Trophoblast cell (in vitro differentiated cells and primary cell): Measurements from ENCODE around the gene IL1RAPL2.
"Not testable (repeated sequence)": the region's sequence is repeated elsewhere in the genome, so short reads cannot be mapped to it uniquely, and the experiment has no call there.

Source experiments
- DNase-seq, 2 donors: peaks; one replicate each; pipeline ENCODE4 v3.0.0-alpha.2; 2016
- H2AFZ ChIP-seq: 2 replicates; pipeline ENCODE4 v1.6.1; 2013; ENCODE audit warnings: low read length, moderate library complexity, mild to moderate bottlenecking; ENCODE audit not compliant: insufficient read depth, poor library complexity
- H2AK5ac ChIP-seq: 2 replicates; pipeline ENCODE4 v1.6.1; 2013; ENCODE audit warnings: mild to moderate bottlenecking, low read length
- H2BK120ac ChIP-seq: 2 replicates; pipeline ENCODE4 v1.6.1; 2013; ENCODE audit warnings: low read length, mild to moderate bottlenecking, moderate library complexity; ENCODE audit not compliant: insufficient read depth, poor library complexity
- H2BK12ac ChIP-seq: 2 replicates; pipeline ENCODE4 v1.6.1; 2013; ENCODE audit warnings: mild to moderate bottlenecking, low read length, moderate library complexity
- H2BK5ac ChIP-seq: 2 replicates; pipeline ENCODE4 v1.6.1; 2013; ENCODE audit warnings: low read length, low read depth, moderate library complexity, mild to moderate bottlenecking; ENCODE audit not compliant: poor library complexity
- H3K14ac ChIP-seq: 2 replicates; pipeline ENCODE4 v1.6.1; 2013; ENCODE audit warnings: mild to moderate bottlenecking, low read length
- H3K18ac ChIP-seq: 2 replicates; pipeline ENCODE4 v1.6.1; 2013; ENCODE audit warnings: mild to moderate bottlenecking, low read length
- H3K23ac ChIP-seq: 2 replicates; pipeline ENCODE4 v1.6.1; 2013; ENCODE audit warnings: low read length
- H3K27ac ChIP-seq: 2 replicates; pipeline ENCODE4 v1.5.1; 2013; ENCODE audit warnings: low read depth, mild to moderate bottlenecking, inconsistent platforms, low read length, moderate library complexity
- H3K27me3 ChIP-seq: 2 replicates; pipeline ENCODE4 v1.6.1; 2013; ENCODE audit warnings: inconsistent platforms, mild to moderate bottlenecking, low read length, moderate library complexity; ENCODE audit not compliant: insufficient read depth
- H3K36me3 ChIP-seq, 2 experiments: 1 replicate in 1 of 2; 2 replicates in 1 of 2; pipeline ENCODE4 v1.6.1; 2013; ENCODE audit warnings: low read length in 2 of 2, mild to moderate bottlenecking in 2 of 2, moderate library complexity in 1 of 2; ENCODE audit not compliant: insufficient read depth in 2 of 2, control insufficient read depth in 1 of 2
- H3K4ac ChIP-seq: 2 replicates; pipeline ENCODE4 v1.6.1; 2013; ENCODE audit warnings: low read depth, mild to moderate bottlenecking, low read length, moderate library complexity
- H3K4me1 ChIP-seq, 2 experiments: 1 replicate in 1 of 2; 2 replicates in 1 of 2; pipeline ENCODE4 v1.6.1; 2013; ENCODE audit warnings: low read length in 2 of 2, mild to moderate bottlenecking in 2 of 2, moderate library complexity in 1 of 2; ENCODE audit not compliant: insufficient read depth in 2 of 2, control insufficient read depth in 1 of 2
- H3K4me2 ChIP-seq: 2 replicates; pipeline ENCODE4 v1.6.1; 2013; ENCODE audit warnings: inconsistent platforms, mild to moderate bottlenecking, low read length, moderate library complexity
- H3K4me3 ChIP-seq: 2 replicates; pipeline ENCODE4 v1.5.1; 2013; ENCODE audit warnings: mild to moderate bottlenecking, low read depth, low read length, inconsistent platforms
- H3K79me1 ChIP-seq: one replicate; pipeline ENCODE4 v1.6.1; 2013; ENCODE audit warnings: low read length
- H3K79me2 ChIP-seq: 2 replicates; pipeline ENCODE4 v1.6.1; 2013; ENCODE audit warnings: low read length, mild to moderate bottlenecking; ENCODE audit not compliant: control insufficient read depth, insufficient read depth, poor library complexity
- H3K9ac ChIP-seq: 2 replicates; pipeline ENCODE4 v1.6.1; 2013; ENCODE audit warnings: mild to moderate bottlenecking, low read length
- H3K9me3 ChIP-seq: 2 replicates; pipeline ENCODE4 v1.6.1; 2013; ENCODE audit warnings: low read depth, mild to moderate bottlenecking, control low read depth, inconsistent platforms, low read length; ENCODE audit not compliant: insufficient read depth
- H4K12ac ChIP-seq: 2 replicates; pipeline ENCODE4 v1.6.1; 2013; ENCODE audit warnings: low read depth, mild to moderate bottlenecking, low read length, moderate library complexity
- H4K8ac ChIP-seq: 2 replicates; pipeline ENCODE4 v1.6.1; 2013; ENCODE audit warnings: low read depth, mild to moderate bottlenecking, low read length, moderate library complexity
- H4K91ac ChIP-seq: one replicate; pipeline ENCODE4 v1.6.1; 2013; ENCODE audit warnings: low read depth, mild to moderate bottlenecking, low read length, moderate library complexity
- WGBS: extraction: QIAGEN DNeasy Blood & Tissue Kit; methylation state at CpG from one replicate; pipeline ENCODE4 v1.1.7; 2013; ENCODE audit warnings: missing lambda C conversion rate; ENCODE audit not compliant: insufficient read length, insufficient coverage; ENCODE audit errors: extremely low coverage; 5-methylcytosine and 5-hydroxymethylcytosine counted together

The IL1RAPL2 gene

GRCh38 chrX:105114554-105115130 lies 548.6 kb downstream of the IL1RAPL2 start:
- H3K27me3 ChIP-seq = no peaks in the 10 kb centered on the region
- H2AK5ac ChIP-seq = no peak overlapping the region
- H3K18ac ChIP-seq = no peak overlapping the region
- H3K4me1 ChIP-seq = no peaks in the 10 kb centered on the region
- no peak overlapping the region for H3K9ac ChIP-seq
- no peak overlapping the region for H4K91ac ChIP-seq
- H2AFZ ChIP-seq = no peak overlapping the region
- no peaks in the 10 kb centered on the region for H3K9me3 ChIP-seq
- no peak overlapping the region for H3K4me2 ChIP-seq
- no CpG with 5 or more reads among the region's 3 CpGs for WGBS
- no peak overlapping the region for H4K12ac ChIP-seq
- peak in 1 of 2 donors; percentile 26 for DNase-seq
- no peaks in the 10 kb centered on the region for H3K36me3 ChIP-seq
- H3K4ac ChIP-seq = no peak overlapping the region
- H4K8ac ChIP-seq = no peak overlapping the region
- no peak overlapping the region for H2BK5ac ChIP-seq
- H2BK12ac ChIP-seq = no peak overlapping the region
- H3K4me3 ChIP-seq = no peak overlapping the region
- H3K79me2 ChIP-seq = no peaks in the 10 kb centered on the region
- no peak overlapping the region for H3K23ac ChIP-seq
- H2BK120ac ChIP-seq = no peak overlapping the region
- no peak overlapping the region for H3K14ac ChIP-seq
- H3K79me1 ChIP-seq = no peaks in the 10 kb centered on the region
- H3K27ac ChIP-seq = no peak overlapping the region

GRCh38 chrX:105115596-105116320 lies 549.8 kb downstream of the IL1RAPL2 start:
- H2BK5ac ChIP-seq, H3K4me1 ChIP-seq, H2AK5ac ChIP-seq, H3K4me3 ChIP-seq, H3K9me3 ChIP-seq, H3K79me2 ChIP-seq, H4K12ac ChIP-seq, H2BK12ac ChIP-seq, H3K23ac ChIP-seq, H3K27me3 ChIP-seq, H3K18ac ChIP-seq, H3K9ac ChIP-seq, H3K4me2 ChIP-seq, H4K91ac ChIP-seq, H3K14ac ChIP-seq, H4K8ac ChIP-seq, H3K36me3 ChIP-seq, H3K79me1 ChIP-seq, H2AFZ ChIP-seq, H3K4ac ChIP-seq, H2BK120ac ChIP-seq, H3K27ac ChIP-seq, DNase-seq: not testable (repeated sequence)
- no CpG with 5 or more reads among the region's 35 CpGs for WGBS

DNA sequence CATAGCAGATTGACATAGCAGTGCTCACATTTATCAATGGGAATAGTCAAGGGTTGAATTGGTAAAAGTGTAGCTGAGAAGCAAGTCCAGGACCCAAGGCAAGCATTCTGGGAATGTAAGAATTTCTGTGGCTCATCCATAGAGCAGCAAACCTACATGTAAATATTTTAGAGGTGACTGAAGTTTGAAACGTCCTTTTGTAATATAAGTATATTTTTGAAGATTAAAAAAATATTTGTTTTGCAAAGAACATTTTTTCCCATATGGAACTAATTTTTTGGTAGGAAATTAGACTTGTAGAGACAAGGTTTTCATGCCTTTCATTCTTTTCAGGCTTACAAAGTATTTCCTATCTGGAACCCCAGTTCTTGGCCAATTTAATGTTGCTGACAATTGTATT lies 550.5 kb downstream of the IL1RAPL2 start:
- Histone ChIP-seq H3K27ac (no peak overlapping the region), H4K91ac (no peak overlapping the region), H3K14ac (no peak overlapping the region), H3K4me2 (no peak overlapping the region), H3K18ac (no peak overlapping the region), H3K9ac (no peak overlapping the region), H3K23ac (no peak overlapping the region), H2AFZ (no peak overlapping the region), H4K12ac (no peak overlapping the region), H3K4me3 (no peak overlapping the region), H3K36me3 (no peaks in the 10 kb centered on the region), H3K79me2 (no peaks in the 10 kb centered on the region), H4K8ac (no peak overlapping the region), H2BK120ac (no peak overlapping the region), H3K4ac (no peak overlapping the region), H2BK12ac (no peak overlapping the region), H2AK5ac (no peak overlapping the region), H3K27me3 (no peaks in the 10 kb centered on the region), H2BK5ac (no peak overlapping the region), H3K79me1 (no peaks in the 10 kb centered on the region), H3K4me1 (no peaks in the 10 kb centered on the region), H3K9me3 (no peaks in the 10 kb centered on the region)
- WGBS = no CpG with 5 or more reads among the region's 1 CpG
- peak in 1 of 2 donors; percentile 40 for DNase-seq

DNA sequence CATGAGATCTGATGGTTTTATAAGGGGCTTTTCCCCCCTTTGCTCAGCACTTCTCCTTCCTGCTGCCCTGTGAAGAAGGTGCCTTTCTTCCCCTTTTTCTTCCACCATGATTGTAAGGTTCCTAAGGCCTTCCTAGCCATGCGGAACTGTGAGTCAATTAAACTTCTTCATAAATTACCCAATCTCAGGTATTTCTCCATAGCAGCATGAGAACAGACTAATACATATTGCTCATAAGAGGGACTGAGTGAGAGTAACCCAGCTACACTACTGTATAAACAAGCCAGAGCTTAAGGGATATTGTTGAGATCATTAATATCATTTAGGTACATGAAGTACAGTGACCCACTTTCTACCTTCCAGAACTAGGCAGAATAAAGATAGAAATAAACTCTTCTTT lies 551.6 kb downstream of the IL1RAPL2 start:
- no peaks in the 10 kb centered on the region for H3K27me3 ChIP-seq
- no peak overlapping the region for H4K91ac ChIP-seq
- no peak overlapping the region for H3K4ac ChIP-seq
- no peaks in the 10 kb centered on the region for H3K36me3 ChIP-seq
- H3K9ac ChIP-seq = no peak overlapping the region
- no peak overlapping the region for H3K4me3 ChIP-seq
- no peak overlapping the region for H3K4me2 ChIP-seq
- no peak overlapping the region for H3K23ac ChIP-seq
- H4K8ac ChIP-seq = no peak overlapping the region
- H2BK120ac ChIP-seq = no peak overlapping the region
- no peak overlapping the region for H2AFZ ChIP-seq
- no peak overlapping the region for H3K27ac ChIP-seq
- DNase-seq = peak in 1 of 2 donors; percentile 44
- H4K12ac ChIP-seq = no peak overlapping the region
- H3K79me1 ChIP-seq = no peaks in the 10 kb centered on the region
- WGBS = no CpG with 5 or more reads among the region's 1 CpG
- H2BK5ac ChIP-seq = no peak overlapping the region
- H3K9me3 ChIP-seq = no peaks in the 10 kb centered on the region
- no peaks in the 10 kb centered on the region for H3K79me2 ChIP-seq
- H2BK12ac ChIP-seq = no peak overlapping the region
- no peak overlapping the region for H3K14ac ChIP-seq
- H3K4me1 ChIP-seq = no peaks in the 10 kb centered on the region
- no peak overlapping the region for H2AK5ac ChIP-seq
- H3K18ac ChIP-seq = no peak overlapping the region
